SK-N-DZ (cell line): ENCODE results near the gene CNNM2.
"Not testable (repeated sequence)": the region's sequence is repeated elsewhere in the genome, so short reads cannot be mapped to it uniquely, and the experiment has no call there.

ENCODE experiments used
- DNase-seq: peaks from one replicate; pipeline ENCODE4 v3.0.0-alpha.2; 2015; ENCODE audit warnings: low spot score

CNNM2 gene

GRCh38 chr10:103040418-103040817, 122.3 kb downstream of the CNNM2 start:
- DNase-seq = no peak

DNA sequence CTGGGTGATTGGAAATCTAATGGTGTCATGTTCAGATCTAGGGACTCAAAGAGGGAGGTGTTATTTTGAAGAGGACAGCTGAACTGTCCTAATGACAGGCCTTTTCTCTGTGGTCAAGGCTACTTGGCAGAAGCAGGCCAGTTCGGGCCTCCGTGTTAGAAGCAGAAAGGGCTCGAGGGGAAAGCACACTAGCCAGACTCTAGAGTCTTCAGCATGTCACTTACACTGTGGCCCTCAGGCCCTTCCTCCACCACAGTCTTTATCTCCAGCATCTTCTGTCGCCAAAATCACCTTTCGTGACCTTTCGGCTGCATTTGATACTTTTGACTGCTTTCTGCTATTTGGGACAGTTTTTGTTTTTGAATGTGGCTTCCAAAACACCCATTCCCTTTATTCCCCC, 123.3 kb downstream of the CNNM2 start:
- no peak for DNase-seq

- DNase-seq = no peak
These were observed 124.0 kb downstream of the CNNM2 start for GRCh38 chr10:103042129-103042528.

DNA sequence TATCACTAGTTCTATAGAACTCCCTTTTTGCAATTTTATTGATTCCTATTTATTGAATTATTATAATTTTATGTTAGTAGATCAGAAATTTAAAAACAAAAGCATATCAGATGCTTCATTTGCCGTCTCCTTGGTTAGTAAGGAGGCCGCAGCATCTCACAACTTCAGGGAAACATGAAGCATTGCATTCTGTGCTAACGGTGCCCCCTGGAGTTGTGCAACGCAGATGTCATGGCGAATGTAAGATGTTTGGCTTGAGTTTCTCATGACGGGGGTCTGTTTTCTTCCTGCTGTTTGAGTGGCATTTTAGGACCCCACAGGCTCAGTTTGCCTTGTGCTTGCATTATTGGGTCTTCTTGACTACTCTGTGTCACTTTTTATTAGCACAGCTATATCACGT, 124.8 kb downstream of the CNNM2 start:
- no peak for DNase-seq

DNA sequence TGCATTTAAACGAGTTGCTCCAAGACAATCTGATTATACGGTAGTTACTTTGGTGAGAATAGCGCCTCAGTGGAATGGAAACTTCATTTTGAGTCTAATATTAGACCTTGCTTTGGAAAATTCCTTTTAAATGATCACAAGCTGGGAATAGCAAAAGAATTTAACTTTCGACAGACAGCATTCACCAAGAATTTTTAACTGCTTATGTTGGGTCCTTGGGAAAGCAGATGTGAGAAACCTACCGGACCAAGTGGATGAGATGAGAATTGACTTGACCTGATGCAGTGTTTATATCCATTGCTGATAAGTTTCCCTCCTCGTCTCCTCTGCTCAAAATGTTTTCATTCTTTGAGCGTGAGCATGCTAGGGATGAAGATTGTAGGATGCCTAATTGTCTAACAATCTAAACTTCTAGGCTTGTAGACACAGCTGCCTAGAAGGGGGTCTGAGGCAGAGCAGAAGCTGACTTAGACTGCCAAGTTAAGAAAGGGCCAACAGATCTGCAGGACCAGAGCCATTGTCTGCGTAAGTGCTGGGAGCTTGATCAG, 126.9 kb downstream of the CNNM2 start:
- no peak for DNase-seq

GRCh38 chr10:103045961-103046360, 127.9 kb downstream of the CNNM2 start:
- no peak for DNase-seq

DNA sequence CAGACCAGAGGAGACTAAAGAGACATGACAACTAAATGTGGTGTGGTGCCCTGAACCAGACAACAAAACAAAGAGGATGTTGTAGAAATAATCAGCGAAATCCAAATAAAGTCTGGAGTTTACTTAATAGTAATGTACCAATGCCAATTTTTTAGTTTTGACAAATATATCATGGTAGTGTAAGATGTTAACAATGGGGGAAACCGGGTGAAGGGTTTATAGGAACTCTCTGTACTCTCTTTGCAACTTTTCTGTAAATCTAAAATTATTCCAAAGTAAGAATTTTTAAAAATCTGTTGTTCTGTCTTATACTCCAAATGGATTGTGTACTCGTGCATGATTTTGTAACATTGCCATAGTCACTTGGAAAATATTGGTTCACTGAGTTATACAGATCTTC, 129.3 kb downstream of the CNNM2 start:
- DNase-seq = no peak

GRCh38 chr10:103049237-103049636, 131.1 kb downstream of the CNNM2 start:
- no peak for DNase-seq

- peak; percentile 88 for DNase-seq
These were observed 135.8 kb downstream of the CNNM2 start for GRCh38 chr10:103053659-103054581.

DNA sequence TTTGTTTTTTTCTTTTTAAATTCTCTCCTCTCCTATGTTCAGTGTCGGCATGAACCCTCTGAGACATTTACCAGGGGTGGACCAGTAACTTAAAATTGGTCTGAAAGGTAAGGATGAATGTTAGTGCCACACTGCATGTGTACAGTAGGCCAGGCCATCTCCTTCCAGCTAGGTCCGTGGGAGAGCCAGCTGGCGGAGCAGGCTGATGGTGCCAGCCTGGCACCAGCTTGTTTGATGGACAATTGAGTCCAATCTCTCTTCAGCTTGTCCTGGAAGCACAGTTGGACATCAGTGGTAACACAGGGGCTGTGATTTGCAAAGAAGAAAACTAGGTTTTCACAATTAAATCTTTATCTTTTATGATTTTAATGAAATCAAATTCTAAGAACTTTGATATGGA, 136.5 kb downstream of the CNNM2 start:
- no peak for DNase-seq

DNA sequence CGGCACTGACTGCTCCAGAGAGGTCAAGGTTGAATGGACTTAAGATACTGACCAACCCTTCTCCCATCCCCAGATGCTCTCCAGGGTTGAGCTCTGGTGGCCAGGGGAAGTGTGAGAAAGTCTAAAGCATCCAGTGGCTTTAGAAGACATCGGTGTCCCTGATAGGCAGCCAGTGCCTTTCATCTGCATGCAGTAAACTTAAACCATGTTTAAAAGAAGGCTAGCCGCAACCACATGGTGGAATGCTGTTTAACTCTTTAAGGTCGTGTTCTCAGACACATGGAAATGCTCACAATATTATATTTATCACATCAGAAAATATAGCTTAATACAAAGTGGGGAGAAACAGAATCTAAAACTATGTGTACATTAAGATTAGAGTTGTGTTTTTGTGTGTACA, 137.0 kb downstream of the CNNM2 start:
- DNase-seq = no peak

GRCh38 chr10:103058034-103058433, 139.9 kb downstream of the CNNM2 start:
- DNase-seq = no peak

DNA sequence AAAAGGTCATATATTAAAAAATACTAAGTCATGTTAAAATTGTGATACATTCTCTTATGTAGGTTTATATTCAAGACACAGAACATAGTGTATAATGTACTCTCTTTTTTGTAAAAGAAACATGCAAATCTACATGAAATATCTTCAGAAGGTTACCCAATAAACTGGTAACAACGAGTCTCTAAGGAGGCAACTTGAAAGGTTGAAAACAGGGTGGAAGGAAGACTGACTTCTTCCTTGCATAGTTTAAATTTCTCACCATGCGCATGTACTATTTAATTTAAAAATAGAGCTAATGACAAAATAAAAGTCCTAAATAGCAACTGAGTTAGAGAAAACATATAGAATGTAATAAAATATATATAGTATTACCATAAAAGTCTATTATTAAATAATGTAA, 142.5 kb downstream of the CNNM2 start:
- DNase-seq = no peak

DNA sequence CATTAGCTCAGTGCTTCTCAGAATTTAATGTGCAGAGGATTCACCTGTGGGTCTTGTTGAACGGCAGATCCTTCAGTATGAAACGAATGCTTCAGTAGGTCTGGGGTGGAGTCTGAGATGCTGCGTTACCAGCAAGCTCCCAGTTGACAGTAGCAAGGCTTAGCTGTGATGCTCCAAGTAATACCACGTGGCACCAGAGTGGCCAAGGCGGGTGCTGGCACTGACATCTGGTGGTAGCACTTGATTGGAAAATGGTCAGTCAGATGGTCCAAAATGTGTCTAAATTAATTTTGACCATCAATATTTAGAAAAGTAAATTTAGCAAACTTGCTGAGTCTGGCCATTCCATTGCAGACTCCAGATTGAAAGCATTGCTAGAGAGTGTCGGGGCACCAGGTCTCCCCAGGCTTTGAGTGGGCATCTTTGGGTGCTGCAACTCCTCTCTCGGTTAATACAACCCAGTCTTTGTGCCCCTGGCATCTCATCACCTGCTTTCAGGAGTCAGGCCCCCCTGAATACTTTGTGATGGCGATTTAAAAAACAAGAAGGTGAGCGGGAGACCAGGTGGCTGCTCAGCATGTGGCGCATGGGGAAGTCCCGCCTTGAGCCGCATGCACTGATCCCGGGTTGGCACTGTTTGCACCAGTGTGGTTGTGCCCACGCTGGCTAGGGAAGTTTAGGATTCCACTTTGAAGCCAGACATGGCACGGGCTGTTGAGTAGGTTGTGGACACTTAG, 144.9 kb downstream of the CNNM2 start:
- DNase-seq = no peak

- DNase-seq = no peak
These were observed 146.9 kb downstream of the CNNM2 start for GRCh38 chr10:103064956-103065355.

DNA sequence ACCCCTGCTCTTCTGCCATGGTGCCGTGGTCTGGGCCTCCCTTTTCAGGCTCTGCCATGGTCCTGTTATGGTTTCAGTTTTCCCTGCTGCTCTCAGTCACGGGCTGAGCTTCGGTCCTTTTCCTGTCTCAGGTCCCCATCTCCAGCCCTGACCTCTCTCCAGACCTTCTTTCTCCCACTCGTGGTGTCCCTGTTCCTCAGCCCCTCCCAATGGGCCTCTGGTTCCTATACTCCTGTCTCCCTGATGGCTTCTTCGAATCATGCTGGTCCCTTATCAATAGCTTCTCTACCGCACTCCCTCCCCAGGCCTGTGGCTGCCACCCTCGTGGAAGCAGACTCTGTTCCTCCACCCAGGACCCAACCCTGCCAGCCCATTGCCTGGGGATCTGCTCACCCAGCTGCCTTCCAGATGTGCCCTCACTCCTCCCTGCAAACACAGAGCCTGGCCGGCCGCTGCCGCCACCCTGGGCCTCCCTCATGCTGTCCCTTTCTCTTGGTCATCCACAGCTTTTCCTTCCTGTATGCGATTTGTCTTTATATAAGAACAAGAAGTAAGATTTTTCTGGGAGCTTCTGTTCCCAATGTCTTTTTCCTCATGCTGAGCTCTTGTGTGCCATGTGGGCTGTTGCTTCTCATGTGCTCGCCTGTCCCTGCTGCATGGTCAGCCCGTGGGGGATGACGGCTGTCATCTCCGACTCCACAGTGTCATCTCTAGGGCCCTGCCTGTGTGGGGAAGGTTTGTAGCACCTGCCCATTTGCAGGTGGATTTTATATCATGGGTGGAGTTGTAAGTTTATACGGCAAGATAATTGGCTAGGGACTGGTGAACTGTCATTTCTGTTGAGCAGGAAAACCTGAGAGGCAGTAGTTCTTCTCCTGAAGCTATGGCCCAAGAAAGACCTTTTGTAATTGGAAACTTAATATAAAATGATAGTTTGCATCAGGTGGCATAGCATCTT, 148.3 kb downstream of the CNNM2 start:
- DNase-seq = no peak

DNA sequence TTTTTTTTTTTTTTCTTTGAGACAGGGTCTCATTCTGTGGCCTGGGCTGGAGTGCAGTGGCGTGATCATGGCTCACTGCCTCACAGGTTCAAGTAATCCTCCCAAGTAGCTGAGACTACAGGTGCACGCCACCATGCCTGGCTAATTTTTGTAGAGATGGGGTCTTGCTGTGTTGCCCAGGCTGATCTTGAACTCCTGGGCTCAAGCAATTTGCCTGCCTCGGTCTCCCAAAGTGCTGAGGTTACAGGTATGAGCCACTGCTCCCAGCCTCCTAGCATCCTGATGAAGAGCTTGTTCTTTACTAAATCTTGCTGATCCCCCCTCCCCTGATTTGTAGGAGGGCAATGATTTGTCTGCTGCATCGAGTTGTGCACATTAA, 149.0 kb downstream of the CNNM2 start:
- not testable (repeated sequence) for DNase-seq

- no peak for DNase-seq
These were observed 149.4 kb downstream of the CNNM2 start for GRCh38 chr10:103067484-103067883.

- DNase-seq = no peak
These were observed 149.9 kb downstream of the CNNM2 start for GRCh38 chr10:103067956-103068355.

DNA sequence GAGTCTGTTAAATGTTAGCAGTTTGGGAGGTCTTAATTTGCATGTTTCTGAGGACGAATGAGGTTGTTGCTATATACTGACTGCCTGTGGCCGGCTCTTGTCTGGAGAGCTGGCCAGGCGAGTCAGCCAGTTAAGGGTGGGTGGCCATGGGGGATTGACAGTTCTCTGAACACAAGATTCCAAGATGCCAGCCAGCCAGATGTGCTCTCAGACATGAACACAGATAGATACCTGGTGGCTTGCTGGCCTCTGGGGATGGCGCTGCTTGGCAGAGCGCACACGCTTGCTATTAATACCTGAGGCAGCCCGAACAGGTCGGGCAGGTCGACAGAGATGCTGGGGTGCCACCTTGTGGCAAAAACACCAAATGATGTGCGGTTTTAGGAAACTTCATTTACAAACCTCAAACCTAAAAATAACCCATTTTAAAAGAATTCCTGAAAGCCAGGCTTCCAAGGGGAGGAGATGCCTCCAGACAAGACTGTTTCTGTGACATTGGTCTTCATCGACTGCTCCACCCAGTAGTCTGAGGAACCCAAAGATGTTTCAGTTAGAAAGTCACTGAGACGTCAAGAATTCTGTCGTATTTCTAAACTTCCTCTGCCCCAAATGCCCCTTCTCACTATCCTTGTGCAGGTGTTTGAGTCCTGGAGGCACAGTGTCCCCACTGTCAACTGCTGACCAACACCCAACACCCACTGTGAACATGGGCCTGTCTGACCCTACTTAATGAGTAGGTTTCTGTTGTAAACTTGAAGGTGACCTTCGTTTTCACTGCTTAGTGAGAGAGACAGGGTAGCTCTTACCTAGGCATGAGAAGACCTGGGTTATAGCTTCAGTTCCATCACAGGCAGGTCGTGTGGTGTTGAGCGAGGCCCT, 151.6 kb downstream of the CNNM2 start:
- DNase-seq = peak; percentile 52
